Endothelial cell of umbilical vein (primary cell): Measurements from ENCODE around the gene TLE1. TPM values are rescaled to one million over a fixed set of nuclear protein-coding genes. Genes with fewer than 3 reads are reported as not detected.

ENCODE experiments used
- BruUV-seq: library from RNA; stranded (reverse); fragments of 400-500 nt; replicated peaks from 2 replicates; lab custom pipeline; 2021; lab: Mats Ljungman, UMichigan
- CTCF ChIA-PET: fragments of 300-600, 350-600 bp; sonication (Branson Sonifier 250); formaldehyde crosslinking; loops from one replicate; lab custom pipeline; 2021; ENCODE audit warnings: antibody characterized with exemption, inconsistent platforms; lab: Charles Lee
- POLR2A ChIA-PET: fragments of 300-600, 350-600 bp; sonication (Branson Sonifier 250); formaldehyde crosslinking; loops from one replicate; lab custom pipeline; 2021; ENCODE audit warnings: antibody characterized with exemption, inconsistent platforms; lab: Charles Lee
- DNase-seq: peaks from one replicate; pipeline ENCODE4 v3.0.0-alpha.2; 2011; ENCODE audit warnings: low read depth, low spot score
- FAIRE-seq: peaks from 2 replicates; lab custom pipeline; 2011; peaks lifted over from hg19 to GRCh38; lab: Jason Lieb, UNC
- H2AFZ ChIP-seq: 2 replicates; pipeline ENCODE4 v1.6.0; 2012; ENCODE audit warnings: low read depth, low read length, control low read depth, inconsistent platforms
- H3K27ac ChIP-seq: 2 replicates; pipeline ENCODE4 v1.5.1; 2011; ENCODE audit warnings: low read depth, mild to moderate bottlenecking, control low read depth, low read length, moderate library complexity; ENCODE audit not compliant: insufficient read depth
- H3K27me3 ChIP-seq, 2 experiments: 2 replicates each; pipeline versions ENCODE4 v1.6.0 to v1.6.1; 2011; ENCODE audit warnings: low read length in 2 of 2, mixed read lengths in 1 of 2; ENCODE audit not compliant: control insufficient read depth in 2 of 2, insufficient read depth in 2 of 2
- H3K36me3 ChIP-seq, 2 experiments: 2 replicates in 1 of 2; 3 replicates in 1 of 2; pipeline ENCODE4 v1.5.1; 2011; ENCODE audit warnings: low read length in 2 of 2, mild to moderate bottlenecking in 1 of 2, moderate library complexity in 1 of 2; ENCODE audit not compliant: control insufficient read depth in 2 of 2, insufficient read depth in 2 of 2; ENCODE audit errors: extremely low read depth in 1 of 2
- H3K4me1 ChIP-seq: 3 replicates; pipeline ENCODE4 v1.5.1; 2011; ENCODE audit warnings: mild to moderate bottlenecking, low read length; ENCODE audit not compliant: control insufficient read depth, insufficient read depth; ENCODE audit errors: extremely low read depth
- H3K4me2 ChIP-seq: 2 replicates; pipeline ENCODE4 v1.6.1; 2011; ENCODE audit warnings: low read length, control low read depth, mixed read lengths; ENCODE audit not compliant: insufficient read depth
- H3K4me3 ChIP-seq, 3 experiments: fragments of 200-600 bp in 1 of 3; sonication (generic), shearing (Covaris generic) in 1 of 3; replicated peaks in 1 of 3; 2 replicates each; pipeline ENCODE4 v1.5.1; 2011 to 2016; ENCODE audit warnings: control low read depth in 3 of 3, low read length in 3 of 3, mild to moderate bottlenecking in 2 of 3, inconsistent platforms in 1 of 3, low read depth in 1 of 3, moderate library complexity in 1 of 3; ENCODE audit not compliant: insufficient read depth in 1 of 3
- H3K79me2 ChIP-seq: 2 replicates; pipeline ENCODE4 v1.6.0; 2012; ENCODE audit warnings: low read length, inconsistent platforms; ENCODE audit not compliant: control insufficient read depth, insufficient read depth
- H3K9ac ChIP-seq: replicated peaks from 2 replicates; pipeline ENCODE3; 2011; ENCODE audit warnings: low read length, control low read depth; ENCODE audit not compliant: insufficient read depth; ENCODE audit errors: extremely low read depth
- H3K9me1 ChIP-seq: replicated peaks from 3 replicates; pipeline ENCODE4 v1.6.0; 2011; ENCODE audit warnings: mild to moderate bottlenecking, low read length; ENCODE audit not compliant: control insufficient read depth, insufficient read depth; ENCODE audit errors: extremely low read depth
- H3K9me3 ChIP-seq: replicated peaks from 2 replicates; pipeline ENCODE4 v1.5.1; 2012; ENCODE audit warnings: low read length, inconsistent platforms; ENCODE audit not compliant: control insufficient read depth, insufficient read depth
- H4K20me1 ChIP-seq: replicated peaks from 2 replicates; pipeline ENCODE3; 2011; ENCODE audit warnings: mild to moderate bottlenecking, low read length; ENCODE audit not compliant: control insufficient read depth, insufficient read depth; ENCODE audit errors: extremely low read depth
- CTCF ChIP-seq, 2 donors: IDR thresholded peaks; 1 replicate in 1 of 2; 2 replicates in 1 of 2; pipeline ENCODE4 v1.5.1; 2011; ENCODE audit warnings: low read length in 2 of 2, mild to moderate bottlenecking in 2 of 2, moderate library complexity in 2 of 2, control low read depth in 1 of 2, inconsistent platforms in 1 of 2, low read depth in 1 of 2; ENCODE audit not compliant: insufficient read depth in 1 of 2; ENCODE audit errors: extremely low read depth in 1 of 2
- EZH2 ChIP-seq: IDR thresholded peaks from 2 replicates; pipeline ENCODE4 v1.6.1; 2012; ENCODE audit warnings: borderline replicate concordance, low read depth, mild to moderate bottlenecking, moderate library complexity, low read length, inconsistent platforms; ENCODE audit not compliant: severe bottlenecking
- FOS ChIP-seq: IDR thresholded peaks from 2 replicates; pipeline ENCODE4 v1.6.1; 2011; ENCODE audit warnings: mild to moderate bottlenecking, low read length, moderate library complexity, borderline replicate concordance; ENCODE audit not compliant: insufficient read depth
- GATA2 ChIP-seq: IDR thresholded peaks from 2 replicates; pipeline ENCODE4 v1.7.0; 2011; ENCODE audit warnings: low read depth, mild to moderate bottlenecking, moderate library complexity, mixed read lengths, low read length; ENCODE audit not compliant: insufficient read length, insufficient read depth
- JUN ChIP-seq: IDR thresholded peaks from 2 replicates; pipeline ENCODE4 v1.6.1; 2011; ENCODE audit warnings: borderline replicate concordance, low read depth; ENCODE audit not compliant: insufficient read length, insufficient read depth
- MAX ChIP-seq: IDR thresholded peaks from 2 replicates; pipeline ENCODE4 v1.6.1; 2011; ENCODE audit not compliant: insufficient read depth, insufficient read length
- MYC ChIP-seq: IDR thresholded peaks from one replicate; pipeline ENCODE4 v1.6.1; 2011; ENCODE audit warnings: mild to moderate bottlenecking, low read depth, low read length
- POLR2A ChIP-seq: IDR thresholded peaks from 2 replicates; pipeline ENCODE4 v1.6.1; 2012; ENCODE audit warnings: low read depth, mild to moderate bottlenecking, control low read depth, low read length
- POLR2AphosphoS5 ChIP-seq: IDR thresholded peaks from 2 replicates; pipeline ENCODE4 v1.6.1; 2012; ENCODE audit warnings: low read depth, mild to moderate bottlenecking, control low read depth, low read length, moderate library complexity; ENCODE audit not compliant: insufficient read depth
- dilution Hi-C: fragments of 300-500 bp; cut with MboI; formaldehyde crosslinking; loops from one replicate; pipeline ENCODE4 v1.15.0; 2019; ENCODE audit warnings: low sequenced_read_pairs; ENCODE audit not compliant: extremely low pct_ligation_motif_present
- intact Hi-C: fragments of 100-400 bp; cut with micrococcal nuclease; formaldehyde crosslinking; loops from one replicate; pipeline ENCODE4 v1.10.0; 2022
- polyA plus RNA-seq, 4 experiments: library from polyadenylated mRNA; depleted of rRNA in 3 of 4; stranded (reverse) in 3 of 4; unstranded in 1 of 4; fragments of >200 nt; gene quantifications; 2 replicates each; pipeline versions ENCODE4 v1.2.1 to v1.2.3, GENCODE V29; 2011 to 2012; ENCODE audit warnings: missing spikeins in 1 of 4
- total RNA-seq: library from RNA; stranded (reverse); gene quantifications from 2 replicates; pipeline ENCODE4 v1.2.3, GENCODE V29; 2021

The TLE1 gene
- total and polyA plus RNA-seq, 2 donors (not counting 3 experiments of a cell fraction or from before 2014, with no cell fraction given), result 55.0 to 58.2 TPM

GRCh38 chr9:81570083-81570482 is 119.3 kb downstream of the TLE1 start:
- POLR2A ChIA-PET, result interaction anchor here (0.7 kb wide), 1 partner anchor 1913 kb away, joined by 3 read pairs; no protein-coding TSS in a partner anchor
- Histone ChIP-seq H3K79me2 (no peaks in the 10 kb centered on the region), H3K27me3 (no peaks in the 10 kb centered on the region), H3K27ac (no peak overlapping the region), H3K9me3 (no peaks in the 10 kb centered on the region), H3K9me1 (no peaks in the 10 kb centered on the region), H3K4me1 (no peaks in the 10 kb centered on the region), H3K36me3 (no peaks in the 10 kb centered on the region), H3K9ac (no peak overlapping the region), H3K4me2 (no peak overlapping the region), H4K20me1 (no peaks in the 10 kb centered on the region), H2AFZ (no peak overlapping the region), H3K4me3 (no peak overlapping the region)
- BruUV-seq, result no TSS peak
- no peak for DNase-seq
- FAIRE-seq, result no peak
- CTCF ChIA-PET, result no interaction called here
- intact Hi-C loops (no loop called here), dilution Hi-C loops (no loop called here)
- TF ChIP-seq MAX (no peak), GATA2 (no peak), POLR2AphosphoS5 (no peak), CTCF (IDR thresholded peaks at IDR 0.05; ENCODE audit: extremely low read depth in 1 of 2, insufficient read depth in 1 of 2, low read depth in 1 of 2, low read length in 2 of 2) (no peak), JUN (no peak), POLR2A (no peak), EZH2 (no peak), FOS (no peak), MYC (no peak)
